Endothelial cell of umbilical vein (primary cell): ENCODE measurements around the gene GTF2H4.

Experiments used
- EZH2 ChIP-seq: IDR thresholded peaks from 2 replicates; pipeline ENCODE4 v1.6.1; 2012; ENCODE audit warnings: borderline replicate concordance, low read depth, mild to moderate bottlenecking, moderate library complexity, low read length, inconsistent platforms; ENCODE audit not compliant: severe bottlenecking
- GATA2 ChIP-seq: IDR thresholded peaks from 2 replicates; pipeline ENCODE4 v1.7.0; 2011; ENCODE audit warnings: low read depth, mild to moderate bottlenecking, moderate library complexity, mixed read lengths, low read length; ENCODE audit not compliant: insufficient read length, insufficient read depth
- JUN ChIP-seq: IDR thresholded peaks from 2 replicates; pipeline ENCODE4 v1.6.1; 2011; ENCODE audit warnings: borderline replicate concordance, low read depth; ENCODE audit not compliant: insufficient read length, insufficient read depth
- MYC ChIP-seq: IDR thresholded peaks from one replicate; pipeline ENCODE4 v1.6.1; 2011; ENCODE audit warnings: mild to moderate bottlenecking, low read depth, low read length
- POLR2A ChIP-seq: IDR thresholded peaks from 2 replicates; pipeline ENCODE4 v1.6.1; 2012; ENCODE audit warnings: low read depth, mild to moderate bottlenecking, control low read depth, low read length
- POLR2AphosphoS5 ChIP-seq: IDR thresholded peaks from 2 replicates; pipeline ENCODE4 v1.6.1; 2012; ENCODE audit warnings: low read depth, mild to moderate bottlenecking, control low read depth, low read length, moderate library complexity; ENCODE audit not compliant: insufficient read depth
- TF ChIP-seq, protein P1 (sequence below), 2 donors: IDR thresholded peaks; 1 replicate in 1 of 2; 2 replicates in 1 of 2; pipeline ENCODE4 v1.5.1; 2011; ENCODE audit warnings: low read length in 2 of 2, mild to moderate bottlenecking in 2 of 2, moderate library complexity in 2 of 2, control low read depth in 1 of 2, inconsistent platforms in 1 of 2, low read depth in 1 of 2; ENCODE audit not compliant: insufficient read depth in 1 of 2; ENCODE audit errors: extremely low read depth in 1 of 2
- TF ChIP-seq, protein P2 (sequence below): IDR thresholded peaks from 2 replicates; pipeline ENCODE4 v1.6.1; 2011; ENCODE audit not compliant: insufficient read depth, insufficient read length

DNA sequence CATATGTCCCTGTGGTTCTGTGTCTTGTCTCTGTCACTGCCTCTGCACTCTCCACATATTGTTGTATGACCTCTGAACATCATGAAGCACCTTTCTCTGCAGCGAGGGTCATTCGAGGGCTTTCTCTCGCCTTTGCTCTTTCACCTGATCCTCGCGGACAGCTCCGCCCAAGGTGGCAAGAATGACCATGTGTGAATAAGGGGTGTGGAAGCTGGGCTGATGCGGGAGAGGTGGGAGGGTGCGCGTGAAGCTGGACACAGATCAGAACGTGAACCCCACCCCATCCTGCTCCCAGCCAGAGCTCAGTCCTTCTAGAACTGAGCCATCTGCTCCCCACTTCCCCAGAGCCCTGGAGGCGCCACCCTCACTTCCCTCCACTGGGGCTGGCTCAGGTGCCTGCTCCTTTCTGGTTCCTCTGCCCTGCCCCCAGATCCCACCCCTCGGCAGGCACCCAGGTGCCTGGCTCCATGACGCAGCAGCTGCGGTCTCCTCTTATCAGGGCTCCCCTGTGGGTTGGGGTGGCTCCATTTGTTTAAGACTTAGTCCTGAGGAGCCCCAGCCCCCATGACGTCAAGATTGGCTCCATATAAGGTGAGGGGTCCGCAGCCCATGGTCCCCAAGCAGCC, 32.5 kb downstream of the GTF2H4 start, which contains the start of gene MUCL3:
- TF ChIP-seq POLR2AphosphoS5 (no peak), POLR2A (no peak), EZH2 (no peak), MYC (no peak), JUN (no peak), GATA2 (no peak)
- TF ChIP-seq, protein P1, sequence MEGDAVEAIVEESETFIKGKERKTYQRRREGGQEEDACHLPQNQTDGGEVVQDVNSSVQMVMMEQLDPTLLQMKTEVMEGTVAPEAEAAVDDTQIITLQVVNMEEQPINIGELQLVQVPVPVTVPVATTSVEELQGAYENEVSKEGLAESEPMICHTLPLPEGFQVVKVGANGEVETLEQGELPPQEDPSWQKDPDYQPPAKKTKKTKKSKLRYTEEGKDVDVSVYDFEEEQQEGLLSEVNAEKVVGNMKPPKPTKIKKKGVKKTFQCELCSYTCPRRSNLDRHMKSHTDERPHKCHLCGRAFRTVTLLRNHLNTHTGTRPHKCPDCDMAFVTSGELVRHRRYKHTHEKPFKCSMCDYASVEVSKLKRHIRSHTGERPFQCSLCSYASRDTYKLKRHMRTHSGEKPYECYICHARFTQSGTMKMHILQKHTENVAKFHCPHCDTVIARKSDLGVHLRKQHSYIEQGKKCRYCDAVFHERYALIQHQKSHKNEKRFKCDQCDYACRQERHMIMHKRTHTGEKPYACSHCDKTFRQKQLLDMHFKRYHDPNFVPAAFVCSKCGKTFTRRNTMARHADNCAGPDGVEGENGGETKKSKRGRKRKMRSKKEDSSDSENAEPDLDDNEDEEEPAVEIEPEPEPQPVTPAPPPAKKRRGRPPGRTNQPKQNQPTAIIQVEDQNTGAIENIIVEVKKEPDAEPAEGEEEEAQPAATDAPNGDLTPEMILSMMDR (IDR thresholded peaks at IDR 0.05; ENCODE audit: extremely low read depth in 1 of 2, insufficient read depth in 1 of 2, low read depth in 1 of 2, low read length in 2 of 2) = no peak
- TF ChIP-seq, protein P2, sequence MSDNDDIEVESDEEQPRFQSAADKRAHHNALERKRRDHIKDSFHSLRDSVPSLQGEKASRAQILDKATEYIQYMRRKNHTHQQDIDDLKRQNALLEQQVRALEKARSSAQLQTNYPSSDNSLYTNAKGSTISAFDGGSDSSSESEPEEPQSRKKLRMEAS = no peak
